ENCODE results near the gene CMPK1.
"Not testable (repeated sequence)": the region's sequence is repeated elsewhere in the genome, so short reads cannot be mapped to it uniquely, and the experiment has no call there.

The CMPK1 gene

DNA sequence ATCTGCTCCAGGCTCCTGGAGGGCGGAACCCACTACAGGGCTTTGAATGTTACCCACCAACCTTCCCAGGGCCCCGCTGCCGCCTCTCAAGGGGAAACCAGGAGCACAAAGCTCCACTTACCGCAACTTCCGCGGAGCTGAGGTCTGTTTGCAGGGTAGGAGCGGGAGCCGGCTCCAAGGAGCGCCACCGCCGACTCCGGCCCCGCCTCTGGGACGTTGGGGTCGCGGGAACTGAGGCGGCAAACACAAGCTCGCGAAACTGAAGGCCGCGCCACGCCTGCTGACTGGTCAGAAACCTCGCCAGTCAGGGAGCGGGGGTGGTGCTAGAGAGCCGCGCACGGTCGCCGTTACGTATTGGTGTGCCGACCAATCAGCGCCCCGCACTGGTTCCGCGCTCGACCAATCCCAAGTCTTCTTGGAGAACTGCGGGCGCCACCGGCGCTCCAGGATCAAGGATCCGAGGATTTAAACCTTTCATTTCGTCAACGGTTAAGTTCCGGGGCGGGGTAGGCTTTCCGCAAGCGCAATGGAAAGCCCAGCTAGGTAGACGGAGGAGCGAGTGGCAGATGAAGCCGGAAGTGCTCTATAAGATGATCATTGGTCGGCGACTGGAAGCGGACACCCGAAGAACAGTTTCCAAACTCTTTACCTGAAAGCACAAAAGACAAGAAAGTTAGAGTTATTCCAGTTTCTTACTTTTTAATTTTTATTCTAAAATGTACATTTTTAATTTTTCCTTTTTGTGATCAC lies 19.5 kb upstream of the CMPK1 start, which contains the start of gene STIL (continued):
- TF ChIP-seq, protein P1, sequence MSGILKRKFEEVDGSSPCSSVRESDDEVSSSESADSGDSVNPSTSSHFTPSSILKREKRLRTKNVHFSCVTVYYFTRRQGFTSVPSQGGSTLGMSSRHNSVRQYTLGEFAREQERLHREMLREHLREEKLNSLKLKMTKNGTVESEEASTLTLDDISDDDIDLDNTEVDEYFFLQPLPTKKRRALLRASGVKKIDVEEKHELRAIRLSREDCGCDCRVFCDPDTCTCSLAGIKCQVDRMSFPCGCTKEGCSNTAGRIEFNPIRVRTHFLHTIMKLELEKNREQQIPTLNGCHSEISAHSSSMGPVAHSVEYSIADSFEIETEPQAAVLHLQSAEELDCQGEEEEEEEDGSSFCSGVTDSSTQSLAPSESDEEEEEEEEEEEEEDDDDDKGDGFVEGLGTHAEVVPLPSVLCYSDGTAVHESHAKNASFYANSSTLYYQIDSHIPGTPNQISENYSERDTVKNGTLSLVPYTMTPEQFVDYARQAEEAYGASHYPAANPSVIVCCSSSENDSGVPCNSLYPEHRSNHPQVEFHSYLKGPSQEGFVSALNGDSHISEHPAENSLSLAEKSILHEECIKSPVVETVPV (CRISPR knock-in tag; IDR thresholded peaks at IDR 0.05): no peak
- TF ChIP-seq TOX (CRISPR knock-in tag; IDR thresholded peaks at IDR 0.05; ENCODE audit: borderline replicate concordance): no peak
- TF ChIP-seq ZFP3 (CRISPR knock-in tag; IDR thresholded peaks at IDR 0.05): no peak
- TF ChIP-seq OSR1 (CRISPR knock-in tag; IDR thresholded peaks at IDR 0.05): no peak
- no peak for TF ChIP-seq ZFP30 (CRISPR knock-in tag; IDR thresholded peaks at IDR 0.05)
- no peak for TF ChIP-seq GLIS3 (CRISPR knock-in tag; IDR thresholded peaks at IDR 0.05)
- TF ChIP-seq, protein P2, sequence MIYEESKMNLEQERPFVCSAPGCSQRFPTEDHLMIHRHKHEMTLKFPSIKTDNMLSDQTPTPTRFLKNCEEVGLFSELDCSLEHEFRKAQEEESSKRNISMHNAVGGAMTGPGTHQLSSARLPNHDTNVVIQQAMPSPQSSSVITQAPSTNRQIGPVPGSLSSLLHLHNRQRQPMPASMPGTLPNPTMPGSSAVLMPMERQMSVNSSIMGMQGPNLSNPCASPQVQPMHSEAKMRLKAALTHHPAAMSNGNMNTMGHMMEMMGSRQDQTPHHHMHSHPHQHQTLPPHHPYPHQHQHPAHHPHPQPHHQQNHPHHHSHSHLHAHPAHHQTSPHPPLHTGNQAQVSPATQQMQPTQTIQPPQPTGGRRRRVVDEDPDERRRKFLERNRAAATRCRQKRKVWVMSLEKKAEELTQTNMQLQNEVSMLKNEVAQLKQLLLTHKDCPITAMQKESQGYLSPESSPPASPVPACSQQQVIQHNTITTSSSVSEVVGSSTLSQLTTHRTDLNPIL (CRISPR knock-in tag; IDR thresholded peaks at IDR 0.05; ENCODE audit: low read depth): no peak

DNA sequence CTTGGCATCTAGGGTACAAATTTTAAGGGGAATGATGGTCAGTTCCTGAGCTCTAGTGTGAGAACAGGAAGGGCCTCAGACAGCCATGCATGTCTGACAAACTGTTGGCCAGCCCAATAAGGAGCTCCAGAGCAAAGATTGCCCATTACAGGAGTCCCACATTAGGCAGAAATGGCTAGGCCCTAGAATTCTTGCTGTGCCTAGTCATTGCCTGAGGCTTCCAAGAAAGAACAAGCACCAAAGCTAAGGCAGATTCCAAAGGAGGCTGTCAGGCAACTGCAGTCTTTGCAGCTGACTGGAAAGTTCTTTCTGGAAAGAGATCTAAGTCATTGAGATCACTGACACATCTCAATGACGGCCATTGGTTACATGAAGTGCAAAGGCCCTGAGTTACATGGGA lies 15.7 kb upstream of the CMPK1 start:
- TF ChIP-seq PPARA (CRISPR knock-in tag; IDR thresholded peaks at IDR 0.05; ENCODE audit: borderline replicate concordance): no peak
- no peak for TF ChIP-seq OSR1 (CRISPR knock-in tag; IDR thresholded peaks at IDR 0.05)
- no peak for TF ChIP-seq ZFP30 (CRISPR knock-in tag; IDR thresholded peaks at IDR 0.05)
- TF ChIP-seq, protein P2 (CRISPR knock-in tag; IDR thresholded peaks at IDR 0.05; ENCODE audit: low read depth): no peak
- no peak for TF ChIP-seq SNAI2 (CRISPR knock-in tag; IDR thresholded peaks at IDR 0.05)
- TF ChIP-seq GLIS3 (CRISPR knock-in tag; IDR thresholded peaks at IDR 0.05): no peak
- TF ChIP-seq ZFP3 (CRISPR knock-in tag; IDR thresholded peaks at IDR 0.05): no peak
- no peak for TF ChIP-seq TCF4 (CRISPR knock-in tag; IDR thresholded peaks at IDR 0.05; ENCODE audit: borderline replicate concordance)
- no peak for TF ChIP-seq CSDC2 (CRISPR knock-in tag; IDR thresholded peaks at IDR 0.05)
- no peak for TF ChIP-seq ESRRG (CRISPR knock-in tag; IDR thresholded peaks at IDR 0.05)
- no peak for TF ChIP-seq RARB (CRISPR knock-in tag; IDR thresholded peaks at IDR 0.05)
- ATAC-seq: no peak

DNA sequence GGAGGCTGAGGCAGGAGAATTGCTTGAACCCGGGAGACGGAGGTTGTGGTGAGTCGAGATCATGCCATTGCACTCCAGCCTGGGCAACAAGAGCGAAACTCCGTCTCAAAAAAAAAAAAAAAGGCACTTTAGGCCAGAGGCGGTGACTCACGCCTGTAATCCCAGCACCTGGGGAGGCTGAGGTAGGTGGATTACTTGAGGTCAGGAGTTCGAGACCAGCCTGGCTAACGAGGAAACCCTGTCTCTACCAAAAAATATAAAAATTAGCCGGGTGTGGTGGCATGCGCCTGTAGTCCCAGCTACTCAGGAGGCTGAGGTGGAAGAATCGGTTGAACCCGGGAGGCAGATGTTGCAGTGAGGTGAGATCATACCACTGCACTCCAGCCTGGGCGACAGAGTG lies 13.6 kb upstream of the CMPK1 start:
- ATAC-seq: not testable (repeated sequence)

DNA sequence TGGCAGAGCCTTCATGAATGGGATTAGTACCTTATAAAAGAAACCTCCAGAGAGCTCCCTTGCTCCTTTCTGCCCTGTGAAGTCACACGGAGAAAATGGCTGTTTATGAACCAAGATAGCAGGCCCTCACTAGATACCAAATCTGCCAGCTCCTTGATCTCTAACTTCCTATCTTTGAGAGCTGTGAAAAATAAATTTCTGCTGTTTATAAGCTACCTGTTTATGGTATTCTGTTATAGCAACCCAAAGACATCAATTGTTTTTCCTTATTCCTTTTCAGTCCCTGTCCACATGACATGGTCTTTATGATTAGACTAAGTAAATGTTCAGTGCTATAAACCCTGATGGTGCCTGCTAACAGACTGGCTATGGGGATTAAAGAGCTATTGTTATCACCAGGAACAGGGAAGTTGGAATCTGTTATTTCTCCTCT lies 10.0 kb upstream of the CMPK1 start:
- no peak for TF ChIP-seq TOX (CRISPR knock-in tag; IDR thresholded peaks at IDR 0.05; ENCODE audit: borderline replicate concordance)
- no peak for TF ChIP-seq ZFP30 (CRISPR knock-in tag; IDR thresholded peaks at IDR 0.05)
- no peak for TF ChIP-seq ZNF565 (CRISPR knock-in tag; conservative IDR thresholded peaks at IDR 0.05; ENCODE audit: low read depth)
- no peak for TF ChIP-seq ARNTL (CRISPR knock-in tag; IDR thresholded peaks at IDR 0.05; ENCODE audit: borderline replicate concordance, low read depth)
- TF ChIP-seq CSDC2 (CRISPR knock-in tag; IDR thresholded peaks at IDR 0.05): no peak
- TF ChIP-seq ESRRG (CRISPR knock-in tag; IDR thresholded peaks at IDR 0.05): no peak
- TF ChIP-seq ZFP3 (CRISPR knock-in tag; IDR thresholded peaks at IDR 0.05): no peak
- TF ChIP-seq, protein P2 (CRISPR knock-in tag; IDR thresholded peaks at IDR 0.05; ENCODE audit: low read depth): no peak
- TF ChIP-seq BACH2 (CRISPR knock-in tag; IDR thresholded peaks at IDR 0.05; ENCODE audit: borderline replicate concordance): no peak
- no peak for TF ChIP-seq ZC3H10 (CRISPR knock-in tag; IDR thresholded peaks at IDR 0.05)
- no peak for TF ChIP-seq SNAI2 (CRISPR knock-in tag; IDR thresholded peaks at IDR 0.05)
- no peak for TF ChIP-seq ISL1 (CRISPR knock-in tag; IDR thresholded peaks at IDR 0.05)
- TF ChIP-seq, protein P3, sequence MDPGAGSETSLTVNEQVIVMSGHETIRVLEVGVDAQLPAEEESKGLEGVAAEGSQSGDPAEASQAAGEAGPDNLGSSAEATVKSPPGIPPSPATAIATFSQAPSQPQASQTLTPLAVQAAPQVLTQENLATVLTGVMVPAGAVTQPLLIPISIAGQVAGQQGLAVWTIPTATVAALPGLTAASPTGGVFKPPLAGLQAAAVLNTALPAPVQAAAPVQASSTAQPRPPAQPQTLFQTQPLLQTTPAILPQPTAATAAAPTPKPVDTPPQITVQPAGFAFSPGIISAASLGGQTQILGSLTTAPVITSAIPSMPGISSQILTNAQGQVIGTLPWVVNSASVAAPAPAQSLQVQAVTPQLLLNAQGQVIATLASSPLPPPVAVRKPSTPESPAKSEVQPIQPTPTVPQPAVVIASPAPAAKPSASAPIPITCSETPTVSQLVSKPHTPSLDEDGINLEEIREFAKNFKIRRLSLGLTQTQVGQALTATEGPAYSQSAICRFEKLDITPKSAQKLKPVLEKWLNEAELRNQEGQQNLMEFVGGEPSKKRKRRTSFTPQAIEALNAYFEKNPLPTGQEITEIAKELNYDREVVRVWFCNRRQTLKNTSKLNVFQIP (CRISPR knock-in tag; IDR thresholded peaks at IDR 0.05; ENCODE audit: borderline replicate concordance, low read depth): no peak
- TF ChIP-seq, protein P4, sequence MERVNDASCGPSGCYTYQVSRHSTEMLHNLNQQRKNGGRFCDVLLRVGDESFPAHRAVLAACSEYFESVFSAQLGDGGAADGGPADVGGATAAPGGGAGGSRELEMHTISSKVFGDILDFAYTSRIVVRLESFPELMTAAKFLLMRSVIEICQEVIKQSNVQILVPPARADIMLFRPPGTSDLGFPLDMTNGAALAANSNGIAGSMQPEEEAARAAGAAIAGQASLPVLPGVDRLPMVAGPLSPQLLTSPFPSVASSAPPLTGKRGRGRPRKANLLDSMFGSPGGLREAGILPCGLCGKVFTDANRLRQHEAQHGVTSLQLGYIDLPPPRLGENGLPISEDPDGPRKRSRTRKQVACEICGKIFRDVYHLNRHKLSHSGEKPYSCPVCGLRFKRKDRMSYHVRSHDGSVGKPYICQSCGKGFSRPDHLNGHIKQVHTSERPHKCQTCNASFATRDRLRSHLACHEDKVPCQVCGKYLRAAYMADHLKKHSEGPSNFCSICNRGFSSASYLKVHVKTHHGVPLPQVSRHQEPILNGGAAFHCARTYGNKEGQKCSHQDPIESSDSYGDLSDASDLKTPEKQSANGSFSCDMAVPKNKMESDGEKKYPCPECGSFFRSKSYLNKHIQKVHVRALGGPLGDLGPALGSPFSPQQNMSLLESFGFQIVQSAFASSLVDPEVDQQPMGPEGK (CRISPR knock-in tag; IDR thresholded peaks at IDR 0.05; ENCODE audit: borderline replicate concordance): no peak
- TF ChIP-seq OSR1 (CRISPR knock-in tag; IDR thresholded peaks at IDR 0.05): no peak
- TF ChIP-seq RARB (CRISPR knock-in tag; IDR thresholded peaks at IDR 0.05): no peak
- no peak for TF ChIP-seq ZNF8 (CRISPR knock-in tag; IDR thresholded peaks at IDR 0.05)
- TF ChIP-seq, protein P5, sequence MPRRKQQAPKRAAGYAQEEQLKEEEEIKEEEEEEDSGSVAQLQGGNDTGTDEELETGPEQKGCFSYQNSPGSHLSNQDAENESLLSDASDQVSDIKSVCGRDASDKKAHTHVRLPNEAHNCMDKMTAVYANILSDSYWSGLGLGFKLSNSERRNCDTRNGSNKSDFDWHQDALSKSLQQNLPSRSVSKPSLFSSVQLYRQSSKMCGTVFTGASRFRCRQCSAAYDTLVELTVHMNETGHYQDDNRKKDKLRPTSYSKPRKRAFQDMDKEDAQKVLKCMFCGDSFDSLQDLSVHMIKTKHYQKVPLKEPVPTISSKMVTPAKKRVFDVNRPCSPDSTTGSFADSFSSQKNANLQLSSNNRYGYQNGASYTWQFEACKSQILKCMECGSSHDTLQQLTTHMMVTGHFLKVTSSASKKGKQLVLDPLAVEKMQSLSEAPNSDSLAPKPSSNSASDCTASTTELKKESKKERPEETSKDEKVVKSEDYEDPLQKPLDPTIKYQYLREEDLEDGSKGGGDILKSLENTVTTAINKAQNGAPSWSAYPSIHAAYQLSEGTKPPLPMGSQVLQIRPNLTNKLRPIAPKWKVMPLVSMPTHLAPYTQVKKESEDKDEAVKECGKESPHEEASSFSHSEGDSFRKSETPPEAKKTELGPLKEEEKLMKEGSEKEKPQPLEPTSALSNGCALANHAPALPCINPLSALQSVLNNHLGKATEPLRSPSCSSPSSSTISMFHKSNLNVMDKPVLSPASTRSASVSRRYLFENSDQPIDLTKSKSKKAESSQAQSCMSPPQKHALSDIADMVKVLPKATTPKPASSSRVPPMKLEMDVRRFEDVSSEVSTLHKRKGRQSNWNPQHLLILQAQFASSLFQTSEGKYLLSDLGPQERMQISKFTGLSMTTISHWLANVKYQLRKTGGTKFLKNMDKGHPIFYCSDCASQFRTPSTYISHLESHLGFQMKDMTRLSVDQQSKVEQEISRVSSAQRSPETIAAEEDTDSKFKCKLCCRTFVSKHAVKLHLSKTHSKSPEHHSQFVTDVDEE (CRISPR knock-in tag; IDR thresholded peaks at IDR 0.05): no peak
- TF ChIP-seq ZNF70 (CRISPR knock-in tag; IDR thresholded peaks at IDR 0.05): no peak
- no peak for ATAC-seq
